Pancreas (tissue), 10 donors: ENCODE data around the gene CPHXL2. TPM values are rescaled to one million over a fixed set of nuclear protein-coding genes. Genes with fewer than 3 reads are reported as not detected.
A peak's percentile ranks its signal among the peaks of the same experiment; 100 is the strongest.

Experiments
- ATAC-seq, 4 donors: fragments of 200-7000 bp; cut with Tn5 transposase; one replicate each; pipeline versions ENCODE4 v1.8.0 to v1.9.1; 2020; ENCODE audit warnings: mild to moderate bottlenecking in 4 of 4, moderate library complexity in 4 of 4
- DNase-seq, 6 donors: peaks; one replicate each; pipeline ENCODE4 v3.0.0-alpha.2; 2020
- FAIRE-seq: peaks from 2 replicates; lab custom pipeline; 2012; peaks lifted over from hg19 to GRCh38; lab: Jason Lieb, UNC
- H3K27ac ChIP-seq, 4 donors: fragments of 200-600 bp; sonication (generic); 1 replicate in 3 of 4; 2 replicates in 1 of 4; pipeline versions ENCODE4 v1.5.0 to v1.8.0; 2020
- H3K27me3 ChIP-seq, 4 donors: fragments of 200-600 bp; one replicate each; pipeline ENCODE4 v1.8.0; 2021
- H3K36me3 ChIP-seq, 3 donors: fragments of 200-600 bp; sonication (generic) in 1 of 3; one replicate each; pipeline versions ENCODE4 v1.5.0 to v1.8.0; 2020 to 2021
- H3K4me1 ChIP-seq, 3 donors: fragments of 200-600 bp; one replicate each; pipeline ENCODE4 v1.8.0; 2021
- H3K4me3 ChIP-seq, 4 donors: fragments of 200-600 bp; sonication (generic) in 2 of 4; one replicate each; pipeline versions ENCODE4 v1.5.0 to v1.8.0; 2020 to 2021
- H3K9me3 ChIP-seq, 4 donors: fragments of 200-600 bp; one replicate each; pipeline ENCODE4 v1.8.0; 2021
- CTCF ChIP-seq, 4 donors: fragments of 200-600 bp; sonication (generic) in 3 of 4; IDR thresholded peaks; one replicate each; pipeline versions ENCODE4 v1.5.0 to v1.8.0; 2021; ENCODE audit warnings: antibody characterized with exemption in 4 of 4
- WGBS, 2 donors: extraction: QIAGEN DNeasy Blood & Tissue Kit; methylation state at CpG; one replicate each; pipeline ENCODE4 v1.1.7; 2013; 5-methylcytosine and 5-hydroxymethylcytosine counted together
- intact Hi-C, 3 donors: fragments of 100-400 bp; cut with DNase I; formaldehyde crosslinking; loops; one replicate each; pipeline versions ENCODE4 v1.11.1 to v1.14.2; 2022
- polyA plus RNA-seq, 2 donors: library from polyadenylated mRNA; stranded (reverse); fragments of 200-250 nt; gene quantifications; one replicate each; pipeline ENCODE4 v1.2.3, GENCODE V29; 2013
- total RNA-seq, 6 donors: library from RNA; stranded (reverse); fragmentation: NEBNext Ultra II Directional in 4 of 6; extraction: Animal tissue kit (Norgen Biotek cat#: 25700) in 4 of 6; gene quantifications; one replicate each; pipeline versions ENCODE4 v1.2.1 to v1.2.4, GENCODE V29; 2021 to 2023
- donor health status: healthy with polysubstance abuse.
- donor health status: DM: no; HTN: no; CAD: no; lungs with moderate emphysema.
- donor health status: DM: no; HTN: no; CAD: no.
- donor health status: control.
- donor health status: control.
- donor health status: Bipolar disorder and iron deficiency.
- donor health status: DM: yes; HTN: yes; CAD: no.
- donor health status: DM: no; HTN: no; CAD: no.
- donor health status: DM: no; HTN: no; CAD: no.
- donor health status: DM: yes; HTN: yes; CAD: no.

The CPHXL2 gene
- total and polyA plus RNA-seq, 8 donors, result not detected

- H3K4me1 ChIP-seq, result no peaks in the 10 kb centered on the region
- DNase-seq (no peak), ATAC-seq (no peak), FAIRE-seq (no peak)
- no peak for TF ChIP-seq CTCF (IDR thresholded peaks at IDR 0.05)
- peaks cover 0 to 6% (median 0%) of the 10 kb centered on the region in 3 donors for H3K36me3 ChIP-seq
- intact Hi-C loops, result no loop called here
- H3K9me3 ChIP-seq, result no peaks in the 10 kb centered on the region
- WGBS, 2 donors, result 99 to 100% methylated on average over 2 of the region's 2 CpGs
- no peak overlapping the region for H3K27ac ChIP-seq
- H3K27me3 ChIP-seq, result no peaks in the 10 kb centered on the region
- H3K4me3 ChIP-seq, result no peak overlapping the region
Observed at GRCh38 chr16:75615619-75616018, 61.2 kb downstream of the CPHXL2 start.

- Histone ChIP-seq H3K4me3 (no peak overlapping the region), H3K9me3 (no peaks in the 10 kb centered on the region), H3K4me1 (no peaks in the 10 kb centered on the region), H3K36me3 (peaks cover 0 to 6% (median 0%) of the 10 kb centered on the region in 3 donors), H3K27me3 (no peaks in the 10 kb centered on the region), H3K27ac (no peak overlapping the region)
- 96 to 99% methylated on average over 4 of the region's 4 CpGs for WGBS, 2 donors
- FAIRE-seq (no peak), ATAC-seq (peak in 1 of 4 donors; percentile 38), DNase-seq (no peak)
- no peak for TF ChIP-seq CTCF (IDR thresholded peaks at IDR 0.05)
- intact Hi-C loops, result no loop called here
Observed at GRCh38 chr16:75614066-75614897, 62.5 kb downstream of the CPHXL2 start.

Other genes with a start within 250 kb of the CPHXL2 start
- gene CFDP1, start 243.5 kb downstream of the CPHXL2 start, total RNA-seq, result 10 to 100 TPM; 19.3 to 28.6 (median 22.1) TPM
- 10 to 100 TPM; 33.3 to 57.5 TPM for gene CFDP1, start 243.5 kb downstream of the CPHXL2 start, polyA plus RNA-seq
- 10 to 100 TPM in 1 of 6 donors, 1 to 10 TPM in 5; 7.1 to 12.6 (median 8.8) TPM for gene TMEM170A, start 212.3 kb downstream of the CPHXL2 start, total RNA-seq
- 1 to 10 TPM; 4.3 to 5.7 TPM for gene TMEM170A, start 212.3 kb downstream of the CPHXL2 start, polyA plus RNA-seq
- under 1 TPM in 5 of 6 donors, not detected in 1; 0.06 to 0.25 (median 0.13) TPM for gene CHST6, start 181.6 kb downstream of the CPHXL2 start, total RNA-seq
- gene CHST6, start 181.6 kb downstream of the CPHXL2 start, polyA plus RNA-seq, result under 1 TPM in 1 of 2 donors, not detected in 1; under 0.01 TPM
- under 1 TPM in 5 of 6 donors, not detected in 1; 0.06 to 0.28 (median 0.13) TPM for gene CHST5, start 140.9 kb downstream of the CPHXL2 start, total RNA-seq
- under 1 TPM; 0.15 to 0.16 TPM for gene CHST5, start 140.9 kb downstream of the CPHXL2 start, polyA plus RNA-seq
- 1 to 10 TPM; 2.5 to 5.3 (median 4.1) TPM for gene TMEM231, start 120.8 kb downstream of the CPHXL2 start, total RNA-seq
- gene TMEM231, start 120.8 kb downstream of the CPHXL2 start, polyA plus RNA-seq, result 1 to 10 TPM; 3.0 to 6.6 TPM
- gene GABARAPL2, start 110.6 kb downstream of the CPHXL2 start, total RNA-seq, result 10 to 100 TPM; 29.9 to 61.2 (median 34.3) TPM
- 100 to 1,000 TPM in 1 of 2 donors, 10 to 100 TPM in 1; 44.1 to 117 TPM for gene GABARAPL2, start 110.6 kb downstream of the CPHXL2 start, polyA plus RNA-seq
- gene ADAT1, start 53.7 kb downstream of the CPHXL2 start, total RNA-seq, result 10 to 100 TPM in 5 of 6 donors, 1 to 10 TPM in 1; 9.2 to 20.5 (median 15.9) TPM
- 10 to 100 TPM in 1 of 2 donors, 1 to 10 TPM in 1; 9.4 to 14.4 TPM for gene ADAT1, start 53.7 kb downstream of the CPHXL2 start, polyA plus RNA-seq
- gene KARS1, start 29.3 kb downstream of the CPHXL2 start, total RNA-seq, result 10 to 100 TPM; 51.0 to 70.7 (median 63.3) TPM
- gene KARS1, start 29.3 kb downstream of the CPHXL2 start, polyA plus RNA-seq, result 10 to 100 TPM; 47.2 to 51.5 TPM
- 10 to 100 TPM; 14.6 to 32.1 (median 20.1) TPM for gene TERF2IP, start 29.2 kb downstream of the CPHXL2 start, total RNA-seq
- 10 to 100 TPM; 27.7 to 69.7 TPM for gene TERF2IP, start 29.2 kb downstream of the CPHXL2 start, polyA plus RNA-seq
- not detected for gene DUXB, start 24.5 kb upstream of the CPHXL2 start, total RNA-seq
- gene DUXB, start 24.5 kb upstream of the CPHXL2 start, polyA plus RNA-seq, result not detected
- not detected for gene CPHXL, start 49.5 kb upstream of the CPHXL2 start, total RNA-seq
- gene CPHXL, start 49.5 kb upstream of the CPHXL2 start, polyA plus RNA-seq, result not detected